Neural progenitor cell (in vitro differentiated cells): ENCODE measurements around the gene KDM3A. TPM values are rescaled to one million over a fixed set of nuclear protein-coding genes. Genes with fewer than 3 reads are reported as not detected.

Source experiments
- DNase-seq: peaks from one replicate; pipeline ENCODE4 v3.0.0-alpha.2; 2016; ENCODE audit warnings: low spot score
- H2AFZ ChIP-seq: fragments of 200-600 bp; sonication (generic); replicated peaks from 2 replicates; pipeline ENCODE4 v1.6.1; 2016; ENCODE audit warnings: antibody characterized with exemption
- H3F3A ChIP-seq: fragments of 200-600 bp; sonication (generic); 2 replicates; pipeline ENCODE4 v1.6.1; 2016; ENCODE audit warnings: antibody characterized with exemption, low read depth
- H3K27ac ChIP-seq: fragments of 200-600 bp; sonication (generic); 2 replicates; pipeline ENCODE4 v1.5.1; 2016; ENCODE audit warnings: mild to moderate bottlenecking
- H3K27me3 ChIP-seq: fragments of 200-600 bp; sonication (generic); 2 replicates; pipeline ENCODE4 v1.6.1; 2016; ENCODE audit warnings: mild to moderate bottlenecking, moderate library complexity
- H3K36me3 ChIP-seq: fragments of 200-600 bp; sonication (generic); 2 replicates; pipeline ENCODE4 v1.5.1; 2016
- H3K4me1 ChIP-seq: fragments of 200-600 bp; sonication (generic); 2 replicates; pipeline ENCODE4 v1.6.1; 2016; ENCODE audit warnings: mixed run types
- H3K4me2 ChIP-seq: fragments of 200-600 bp; sonication (generic); 2 replicates; pipeline ENCODE4 v1.6.1; 2016
- H3K4me3 ChIP-seq: fragments of 200-600 bp; sonication (generic); 2 replicates; pipeline ENCODE4 v1.5.1; 2016
- H3K79me2 ChIP-seq: fragments of 200-600 bp; sonication (generic); 2 replicates; pipeline ENCODE4 v1.6.1; 2016; ENCODE audit warnings: low read depth
- H3K9ac ChIP-seq: fragments of 200-600 bp; sonication (generic); 2 replicates; pipeline ENCODE4 v1.6.1; 2016
- H3K9me3 ChIP-seq: fragments of 200-600 bp; sonication (generic); 2 replicates; pipeline ENCODE4 v1.5.1; 2016; ENCODE audit warnings: low read depth
- H4K20me1 ChIP-seq: fragments of 200-600 bp; sonication (generic); 2 replicates; pipeline ENCODE4 v1.6.1; 2016; ENCODE audit warnings: low read depth
- H3K27ac Mint-ChIP-seq: 3 replicates; pipeline ENCODE4 v1.8.0; 2021; ENCODE audit warnings: mixed read lengths
- H3K27me3 Mint-ChIP-seq: 2 replicates; pipeline ENCODE4 v1.8.0; 2022; ENCODE audit warnings: low read depth, mild to moderate bottlenecking, inconsistent platforms, moderate library complexity, mixed read lengths; ENCODE audit not compliant: insufficient read depth
- H3K36me3 Mint-ChIP-seq: 3 replicates; pipeline ENCODE4 v1.8.0; 2021; ENCODE audit warnings: mixed read lengths
- H3K4me1 Mint-ChIP-seq: 3 replicates; pipeline ENCODE4 v1.8.0; 2021; ENCODE audit warnings: mixed read lengths
- H3K4me3 Mint-ChIP-seq: 3 replicates; pipeline ENCODE4 v1.8.0; 2021; ENCODE audit warnings: mild to moderate bottlenecking, moderate library complexity, mixed read lengths
- H3K9me3 Mint-ChIP-seq: 3 replicates; pipeline ENCODE4 v1.8.0; 2020; ENCODE audit warnings: mixed read lengths
- EZH2 ChIP-seq: fragments of 200-600 bp; sonication (generic); IDR thresholded peaks from 2 replicates; pipeline ENCODE4 v1.6.1; 2017; ENCODE audit warnings: antibody characterized with exemption, mild to moderate bottlenecking, moderate library complexity
- EZH2phosphoT487 ChIP-seq: fragments of 200-600 bp; sonication (generic); IDR thresholded peaks from 2 replicates; pipeline ENCODE4 v1.6.1; 2017; ENCODE audit warnings: antibody characterized with exemption
- total RNA-seq: library from RNA; depleted of rRNA; stranded (reverse); fragments of >200 nt; gene quantifications from 2 replicates; pipeline ENCODE4 v1.2.3, GENCODE V29; 2015; ENCODE audit warnings: low replicate concordance
- TF ChIP-seq, protein P1 (sequence below): fragments of 200-600 bp; sonication (generic); IDR thresholded peaks from 2 replicates; pipeline ENCODE4 v1.5.1; 2017; ENCODE audit warnings: antibody characterized with exemption, mild to moderate bottlenecking

The KDM3A gene
- total RNA-seq, 1 donor from 2014 or later = 84.9 TPM

DNA sequence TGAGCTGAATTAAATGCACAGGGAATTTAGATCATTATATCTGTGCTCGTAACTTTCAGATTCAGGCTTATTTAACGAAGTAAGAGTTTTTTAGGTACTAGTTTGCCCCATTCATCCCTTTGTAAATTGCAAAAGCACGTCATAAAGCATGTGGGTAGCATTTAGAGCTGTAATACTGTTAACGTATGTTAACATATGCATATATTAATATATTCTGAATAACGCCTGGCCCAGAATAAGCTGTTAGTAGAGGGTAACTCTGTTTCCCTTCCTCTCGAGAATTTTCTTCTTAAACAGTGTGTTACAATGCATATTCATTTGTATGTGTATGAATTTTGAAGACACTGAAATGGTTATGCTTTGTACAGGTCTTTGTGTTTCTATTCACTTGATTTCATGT lies 30.5 kb downstream of the KDM3A start:
- TF ChIP-seq EZH2 (no peak), EZH2phosphoT487 (no peak)
- TF ChIP-seq, protein P1, sequence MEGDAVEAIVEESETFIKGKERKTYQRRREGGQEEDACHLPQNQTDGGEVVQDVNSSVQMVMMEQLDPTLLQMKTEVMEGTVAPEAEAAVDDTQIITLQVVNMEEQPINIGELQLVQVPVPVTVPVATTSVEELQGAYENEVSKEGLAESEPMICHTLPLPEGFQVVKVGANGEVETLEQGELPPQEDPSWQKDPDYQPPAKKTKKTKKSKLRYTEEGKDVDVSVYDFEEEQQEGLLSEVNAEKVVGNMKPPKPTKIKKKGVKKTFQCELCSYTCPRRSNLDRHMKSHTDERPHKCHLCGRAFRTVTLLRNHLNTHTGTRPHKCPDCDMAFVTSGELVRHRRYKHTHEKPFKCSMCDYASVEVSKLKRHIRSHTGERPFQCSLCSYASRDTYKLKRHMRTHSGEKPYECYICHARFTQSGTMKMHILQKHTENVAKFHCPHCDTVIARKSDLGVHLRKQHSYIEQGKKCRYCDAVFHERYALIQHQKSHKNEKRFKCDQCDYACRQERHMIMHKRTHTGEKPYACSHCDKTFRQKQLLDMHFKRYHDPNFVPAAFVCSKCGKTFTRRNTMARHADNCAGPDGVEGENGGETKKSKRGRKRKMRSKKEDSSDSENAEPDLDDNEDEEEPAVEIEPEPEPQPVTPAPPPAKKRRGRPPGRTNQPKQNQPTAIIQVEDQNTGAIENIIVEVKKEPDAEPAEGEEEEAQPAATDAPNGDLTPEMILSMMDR = no peak
- no peaks in the 10 kb centered on the region for H3K27me3 ChIP-seq
- H3K79me2 ChIP-seq = no peaks in the 10 kb centered on the region
- Mint-ChIP-seq H3K27me3 (peaks cover 2% of the 10 kb centered on the region), H3K4me1 (no peaks in the 10 kb centered on the region), H3K4me3 (no peak overlapping the region), H3K9me3 (no peaks in the 10 kb centered on the region), H3K36me3 (peaks cover 48% of the 10 kb centered on the region), H3K27ac (no peak overlapping the region)
- H3K4me1 ChIP-seq = no peaks in the 10 kb centered on the region
- peaks cover 29% of the 10 kb centered on the region for H3K36me3 ChIP-seq
- DNase-seq = no peak
- no peaks in the 10 kb centered on the region for H3F3A ChIP-seq
- H3K27ac ChIP-seq = no peak overlapping the region
- H3K4me3 ChIP-seq = no peak overlapping the region
- no peak overlapping the region for H2AFZ ChIP-seq
- no peaks in the 10 kb centered on the region for H3K9me3 ChIP-seq
- peaks cover 41% of the 10 kb centered on the region for H4K20me1 ChIP-seq
- H3K4me2 ChIP-seq = no peak overlapping the region
- no peak overlapping the region for H3K9ac ChIP-seq

DNA sequence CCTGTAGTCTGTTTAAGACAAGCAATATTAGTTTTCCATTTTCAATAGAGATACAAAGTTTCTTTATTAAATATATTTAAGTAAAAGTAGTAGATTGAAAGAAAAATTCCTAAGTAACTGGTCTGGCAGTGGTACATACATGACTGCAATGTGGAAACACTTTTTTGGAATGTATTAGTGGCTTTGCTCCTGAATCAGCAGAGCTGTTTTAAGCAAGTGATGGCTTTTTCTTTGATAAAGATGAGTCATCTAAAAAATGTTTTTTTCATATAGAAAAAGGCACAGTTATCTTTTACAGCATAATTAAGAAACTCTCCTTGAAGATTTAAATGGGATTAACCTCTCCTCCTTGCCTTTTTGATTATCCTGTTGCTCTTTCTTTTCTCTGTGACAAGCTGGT lies 34.9 kb downstream of the KDM3A start:
- H3K27ac ChIP-seq = no peak overlapping the region
- H3K4me1 ChIP-seq = no peaks in the 10 kb centered on the region
- no peaks in the 10 kb centered on the region for H3K79me2 ChIP-seq
- Mint-ChIP-seq H3K27me3 (peaks cover 2% of the 10 kb centered on the region), H3K4me1 (no peaks in the 10 kb centered on the region), H3K27ac (no peak overlapping the region), H3K4me3 (no peak overlapping the region), H3K9me3 (no peaks in the 10 kb centered on the region), H3K36me3 (peaks cover 56% of the 10 kb centered on the region)
- H3K9me3 ChIP-seq = no peaks in the 10 kb centered on the region
- no peak overlapping the region for H3K9ac ChIP-seq
- H2AFZ ChIP-seq = no peak overlapping the region
- TF ChIP-seq EZH2 (no peak), EZH2phosphoT487 (no peak)
- TF ChIP-seq, protein P1 = no peak
- no peak for DNase-seq
- H3K36me3 ChIP-seq = peaks cover 37% of the 10 kb centered on the region
- no peak overlapping the region for H3K4me3 ChIP-seq
- H3K4me2 ChIP-seq = no peak overlapping the region
- H4K20me1 ChIP-seq = peaks cover 23% of the 10 kb centered on the region
- H3K27me3 ChIP-seq = no peaks in the 10 kb centered on the region
- H3F3A ChIP-seq = no peaks in the 10 kb centered on the region

DNA sequence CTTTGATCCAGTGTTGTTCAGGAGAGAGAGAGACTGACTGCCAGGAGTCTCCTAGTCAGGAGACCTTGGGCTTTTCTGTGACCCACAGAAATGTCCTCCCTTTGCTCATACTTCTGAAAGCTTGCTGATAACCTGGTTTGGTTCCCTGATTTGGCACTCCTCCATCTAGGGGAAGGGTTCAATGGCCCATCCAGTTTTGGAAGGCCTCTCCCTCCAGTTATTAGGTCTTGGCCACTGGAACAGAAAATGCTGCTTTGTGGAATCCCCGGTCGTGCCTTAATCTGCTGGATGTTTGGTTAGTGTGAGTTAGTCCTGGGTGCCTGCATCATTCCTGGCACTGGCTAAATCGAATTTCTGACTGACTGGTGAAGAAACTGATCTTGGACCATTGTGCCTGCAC lies 35.7 kb downstream of the KDM3A start:
- H2AFZ ChIP-seq = no peak overlapping the region
- Mint-ChIP-seq H3K9me3 (no peaks in the 10 kb centered on the region), H3K36me3 (peaks cover 55% of the 10 kb centered on the region), H3K4me3 (no peak overlapping the region), H3K27me3 (peaks cover 2% of the 10 kb centered on the region), H3K4me1 (no peaks in the 10 kb centered on the region), H3K27ac (no peak overlapping the region)
- peaks cover 40% of the 10 kb centered on the region for H3K36me3 ChIP-seq
- no peak overlapping the region for H3K4me3 ChIP-seq
- H3K27me3 ChIP-seq = no peaks in the 10 kb centered on the region
- H4K20me1 ChIP-seq = peaks cover 19% of the 10 kb centered on the region
- no peaks in the 10 kb centered on the region for H3K4me1 ChIP-seq
- no peak overlapping the region for H3K4me2 ChIP-seq
- H3F3A ChIP-seq = no peaks in the 10 kb centered on the region
- H3K9ac ChIP-seq = no peak overlapping the region
- no peaks in the 10 kb centered on the region for H3K79me2 ChIP-seq
- no peak overlapping the region for H3K27ac ChIP-seq
- H3K9me3 ChIP-seq = no peaks in the 10 kb centered on the region
- no peak for TF ChIP-seq EZH2phosphoT487
- TF ChIP-seq, protein P1 = no peak
- no peak for TF ChIP-seq EZH2
- DNase-seq = no peak
